ENCODE data around the gene SH3BP4. TPM values are rescaled to one million over a fixed set of nuclear protein-coding genes. Genes with fewer than 3 reads are reported as not detected.

SH3BP4 gene
- total RNA-seq, 1 donor from 2014 or later: 51.7 TPM

GRCh38 chr2:234966340-234966739 lies 14.5 kb downstream of the SH3BP4 start:
- DNase-seq (ENCODE audit: low spot score): no peak

- DNase-seq (ENCODE audit: low spot score): no peak
Observed at GRCh38 chr2:234967201-234967869, 15.5 kb downstream of the SH3BP4 start.

GRCh38 chr2:234967870-234968208 lies 16.0 kb downstream of the SH3BP4 start:
- DNase-seq (ENCODE audit: low spot score): no peak

DNA sequence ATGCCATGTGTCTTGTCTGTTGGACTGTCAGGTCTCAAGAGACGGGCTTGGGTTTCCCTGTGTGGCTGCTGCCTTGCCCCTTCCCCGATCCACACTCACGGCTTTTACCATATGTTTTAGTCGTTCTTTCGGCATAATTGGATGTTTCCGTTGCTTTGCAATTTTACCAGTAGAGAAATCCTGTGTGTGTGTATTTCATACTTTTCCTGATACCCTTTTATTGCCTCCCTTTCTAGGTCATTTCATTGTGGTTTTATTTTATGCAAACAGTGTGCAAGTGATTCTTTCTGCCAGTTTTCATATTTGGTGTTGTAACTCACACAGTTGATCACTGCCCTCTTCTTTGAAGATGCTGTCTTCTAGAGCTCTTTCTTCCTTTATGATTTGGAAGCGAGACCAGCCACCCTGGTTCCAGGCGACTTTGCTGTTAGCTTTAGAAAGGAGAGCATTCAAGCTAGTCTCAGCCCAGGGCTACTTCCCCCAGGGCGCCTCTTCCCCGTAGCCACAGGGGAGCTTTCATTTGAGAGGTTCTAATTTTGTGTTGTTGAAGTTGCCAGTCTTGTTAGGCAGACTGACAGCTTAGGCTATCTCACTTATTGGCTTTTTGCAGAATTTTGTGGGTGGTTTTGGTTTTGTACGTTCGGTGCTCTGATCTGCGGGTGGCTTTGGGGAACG lies 17.0 kb downstream of the SH3BP4 start:
- DNase-seq (ENCODE audit: low spot score): no peak

DNA sequence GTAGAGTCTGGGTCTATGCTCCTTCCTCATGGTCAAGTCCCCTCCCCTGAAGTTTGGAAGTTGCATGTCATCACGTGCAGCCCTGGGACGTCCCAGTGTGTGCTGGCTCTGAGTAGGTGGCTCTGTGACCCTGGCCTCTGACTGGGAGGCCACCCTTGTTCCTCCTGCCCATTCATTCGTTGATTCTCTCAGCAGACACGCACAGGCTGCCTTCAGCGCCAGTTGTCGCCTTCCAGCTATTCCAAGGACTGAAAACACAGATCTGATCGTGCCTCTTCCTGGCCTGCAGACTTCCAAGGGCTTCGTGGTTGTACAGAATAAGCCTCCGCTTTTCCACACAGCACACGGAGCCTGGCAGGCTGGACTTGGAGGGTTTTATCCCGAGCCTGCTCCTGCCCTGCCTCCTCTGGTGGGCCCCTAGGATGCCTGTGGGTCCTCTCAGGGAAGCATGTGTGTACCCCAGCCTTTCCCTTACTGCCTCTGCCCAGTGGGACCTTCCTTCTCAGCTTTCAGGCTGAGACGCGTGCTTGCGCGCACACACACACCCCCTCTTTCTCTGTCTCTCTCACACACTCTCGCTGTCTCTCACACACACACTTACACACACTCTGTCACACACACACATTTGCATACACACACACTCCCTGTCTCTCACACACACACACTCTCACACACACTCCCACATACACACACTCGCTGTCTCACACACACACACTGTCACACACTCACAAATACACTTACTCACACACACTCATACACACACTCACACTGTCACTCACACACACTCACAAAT lies 17.7 kb downstream of the SH3BP4 start:
- no peak for DNase-seq (ENCODE audit: low spot score)

- no peak for DNase-seq (ENCODE audit: low spot score)
Observed at GRCh38 chr2:234970099-234970440, 18.3 kb downstream of the SH3BP4 start.

DNA sequence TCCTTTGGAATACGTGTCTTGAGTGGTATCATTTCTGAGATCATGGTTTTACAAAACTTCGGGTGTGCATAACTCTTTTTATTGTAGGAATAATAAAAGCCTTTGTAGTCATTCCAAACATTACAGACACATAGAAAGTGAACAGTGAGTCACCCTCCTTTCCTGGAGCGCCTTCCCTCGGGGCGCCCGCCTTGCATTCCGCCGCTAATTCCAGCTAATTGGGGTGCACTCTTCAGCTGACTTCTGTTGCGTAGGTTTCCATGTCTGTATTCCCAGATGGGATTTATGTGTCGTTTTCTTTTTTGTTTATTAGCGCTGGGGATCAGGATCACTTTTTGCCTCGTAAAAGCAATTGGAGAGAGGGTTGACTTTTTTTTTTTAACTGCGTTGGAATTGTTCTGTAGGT lies 18.7 kb downstream of the SH3BP4 start:
- no peak for DNase-seq (ENCODE audit: low spot score)

DNA sequence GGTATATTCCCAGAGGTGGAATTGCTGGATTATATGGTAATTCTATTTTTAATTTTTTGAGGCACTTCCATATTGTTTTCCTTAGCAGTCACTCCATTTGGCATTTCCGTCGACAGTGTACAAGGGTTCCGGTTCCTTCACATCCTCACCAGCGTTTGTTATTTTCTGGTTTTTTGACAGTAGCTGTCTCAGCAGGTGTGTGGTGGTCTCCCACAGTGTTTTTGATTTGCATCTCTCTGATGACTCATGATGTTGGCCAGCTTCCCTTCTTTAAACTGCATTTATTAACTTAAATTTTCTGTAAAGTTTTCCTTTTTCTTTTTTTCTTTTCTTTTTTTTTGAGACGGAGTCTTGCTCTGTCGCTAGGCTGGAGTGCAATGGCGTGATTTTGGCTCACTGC lies 19.7 kb downstream of the SH3BP4 start:
- no peak for DNase-seq (ENCODE audit: low spot score)

DNA sequence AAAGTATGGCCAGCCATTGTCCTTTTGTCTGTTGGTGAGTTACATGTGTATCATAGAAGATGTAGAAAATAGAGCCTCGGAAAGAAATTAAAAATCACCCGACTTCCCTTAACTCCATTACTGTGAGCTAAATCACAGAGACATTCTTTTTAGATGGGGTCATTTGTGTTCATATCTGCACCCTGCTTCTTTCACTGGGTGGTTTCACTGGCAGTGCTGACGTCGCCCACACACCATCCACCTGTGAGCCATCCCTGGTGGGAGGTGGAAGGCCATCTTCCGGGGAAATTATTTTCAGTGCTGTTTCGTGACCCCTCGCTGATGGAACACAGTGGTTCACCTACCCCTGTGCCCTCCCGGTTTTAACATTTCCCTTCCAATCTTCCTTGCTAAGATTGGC lies 21.2 kb downstream of the SH3BP4 start:
- DNase-seq (ENCODE audit: low spot score): no peak

- no peak for DNase-seq (ENCODE audit: low spot score)
Observed at GRCh38 chr2:234974501-234975385, 22.9 kb downstream of the SH3BP4 start.

DNA sequence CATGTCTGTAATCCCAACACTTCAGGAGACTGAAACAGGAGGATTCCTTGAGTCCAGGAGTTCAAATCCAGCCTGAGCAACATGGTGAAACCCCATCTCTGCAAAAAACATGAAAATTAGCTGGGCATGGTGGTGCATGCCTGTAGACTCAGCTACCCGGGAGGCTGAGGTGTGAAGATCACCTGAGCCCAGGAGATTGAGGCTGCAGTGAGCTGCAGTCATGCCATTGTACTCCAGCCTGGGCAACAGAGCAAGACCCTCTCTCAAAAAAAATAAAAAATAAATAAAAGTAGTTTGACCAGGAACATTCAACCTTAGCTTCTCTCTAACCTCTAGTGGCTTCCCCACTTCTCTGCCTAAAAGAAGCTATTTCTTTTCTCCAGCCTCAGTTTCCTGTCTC lies 23.8 kb downstream of the SH3BP4 start:
- no peak for DNase-seq (ENCODE audit: low spot score)

GRCh38 chr2:234976479-234977227 lies 24.8 kb downstream of the SH3BP4 start:
- DNase-seq (ENCODE audit: low spot score): no peak

DNA sequence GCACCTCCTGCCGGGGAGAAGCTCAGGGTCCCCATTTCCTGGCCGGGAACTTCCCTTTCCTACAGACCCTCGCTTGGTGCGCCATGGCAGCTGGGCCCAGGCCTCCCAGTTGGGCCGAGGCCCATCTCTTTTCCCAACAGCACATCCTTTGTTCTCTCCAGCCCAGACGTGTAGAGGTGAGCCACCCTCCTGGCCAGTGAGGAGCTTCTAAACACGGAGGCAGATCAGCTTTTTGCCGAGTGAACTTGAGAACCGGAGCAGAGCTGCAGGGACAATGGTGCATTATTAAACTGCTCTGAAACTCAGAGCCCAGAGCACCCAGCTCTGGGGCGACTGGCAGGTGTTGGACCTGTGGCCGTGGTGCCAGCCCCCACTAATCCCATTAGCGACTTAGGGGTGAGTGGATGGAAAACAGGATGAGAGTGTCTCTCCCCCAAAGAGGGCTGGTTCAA lies 25.4 kb downstream of the SH3BP4 start:
- no peak for DNase-seq (ENCODE audit: low spot score)

DNA sequence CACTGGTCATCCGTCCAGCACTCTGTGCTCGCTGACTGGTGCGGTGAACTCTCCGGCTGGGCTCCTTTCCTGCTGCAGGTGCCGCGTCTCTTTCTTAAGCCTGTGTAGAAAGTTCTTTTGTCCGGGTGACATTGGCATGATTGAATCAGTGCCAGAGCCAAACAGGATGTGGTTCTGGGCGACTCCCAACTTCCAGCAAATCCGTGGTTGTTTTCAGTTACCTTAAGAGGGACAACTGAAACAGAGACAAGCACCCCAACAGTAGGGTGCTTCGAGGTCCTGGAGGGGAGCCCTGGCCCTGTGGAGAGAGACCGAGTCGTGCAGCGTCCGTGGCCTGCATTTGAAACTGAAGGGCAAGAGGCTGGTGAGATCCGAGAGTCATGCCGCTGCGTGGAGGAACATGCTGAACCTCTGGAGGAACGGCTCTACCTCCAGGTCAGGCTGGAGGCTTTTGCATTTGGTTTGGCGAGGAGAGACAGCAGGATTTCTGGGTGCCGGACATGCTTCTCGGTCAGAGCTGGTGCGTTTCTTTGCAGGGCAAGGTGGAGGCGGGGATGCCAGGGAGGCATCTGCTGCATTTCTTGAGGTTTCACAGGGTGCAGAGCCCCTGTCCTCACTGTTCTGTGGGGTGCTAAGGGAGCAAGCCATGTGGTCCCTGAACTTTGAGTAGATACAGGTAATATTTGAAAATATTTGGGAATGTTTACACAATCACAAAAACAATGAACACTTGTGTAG lies 26.8 kb downstream of the SH3BP4 start:
- DNase-seq (ENCODE audit: low spot score): no peak

GRCh38 chr2:234979204-234980167 lies 27.7 kb downstream of the SH3BP4 start:
- DNase-seq (ENCODE audit: low spot score): no peak

DNA sequence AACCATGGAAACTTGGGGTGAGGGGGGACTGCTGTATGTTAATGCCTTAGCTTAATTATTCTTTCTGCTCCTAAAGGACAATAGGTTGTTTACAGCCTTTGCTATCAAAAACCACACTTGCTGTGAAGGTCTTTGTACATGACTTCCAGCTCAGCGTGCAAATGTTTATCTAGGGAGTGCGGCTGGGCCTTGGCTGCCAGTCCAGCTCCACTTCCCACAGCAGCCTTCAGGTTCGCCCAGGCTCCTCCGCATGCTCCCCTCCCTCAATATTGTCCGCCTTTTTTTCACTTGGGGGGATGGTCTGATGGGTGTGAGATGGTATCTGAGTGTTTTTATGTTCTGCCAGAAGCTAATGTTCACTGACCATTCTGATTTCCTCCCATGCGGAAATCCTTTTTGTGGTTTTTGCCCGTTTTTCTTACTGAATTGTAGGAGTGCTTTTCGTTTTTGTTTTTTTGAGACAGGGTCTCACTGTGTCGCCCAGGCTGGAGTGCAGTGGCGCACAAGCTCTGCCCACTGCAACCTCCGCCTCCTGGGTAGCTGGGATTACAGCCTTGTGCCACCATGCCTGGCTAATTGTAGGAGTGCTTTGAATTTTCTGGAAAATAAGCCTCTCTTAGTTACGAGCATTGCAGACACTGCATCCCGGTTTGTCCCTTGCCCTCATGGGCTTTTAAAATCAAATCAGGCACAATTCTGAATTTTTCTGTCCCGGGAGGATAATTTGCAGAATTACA lies 28.8 kb downstream of the SH3BP4 start:
- DNase-seq (ENCODE audit: low spot score): no peak

DNA sequence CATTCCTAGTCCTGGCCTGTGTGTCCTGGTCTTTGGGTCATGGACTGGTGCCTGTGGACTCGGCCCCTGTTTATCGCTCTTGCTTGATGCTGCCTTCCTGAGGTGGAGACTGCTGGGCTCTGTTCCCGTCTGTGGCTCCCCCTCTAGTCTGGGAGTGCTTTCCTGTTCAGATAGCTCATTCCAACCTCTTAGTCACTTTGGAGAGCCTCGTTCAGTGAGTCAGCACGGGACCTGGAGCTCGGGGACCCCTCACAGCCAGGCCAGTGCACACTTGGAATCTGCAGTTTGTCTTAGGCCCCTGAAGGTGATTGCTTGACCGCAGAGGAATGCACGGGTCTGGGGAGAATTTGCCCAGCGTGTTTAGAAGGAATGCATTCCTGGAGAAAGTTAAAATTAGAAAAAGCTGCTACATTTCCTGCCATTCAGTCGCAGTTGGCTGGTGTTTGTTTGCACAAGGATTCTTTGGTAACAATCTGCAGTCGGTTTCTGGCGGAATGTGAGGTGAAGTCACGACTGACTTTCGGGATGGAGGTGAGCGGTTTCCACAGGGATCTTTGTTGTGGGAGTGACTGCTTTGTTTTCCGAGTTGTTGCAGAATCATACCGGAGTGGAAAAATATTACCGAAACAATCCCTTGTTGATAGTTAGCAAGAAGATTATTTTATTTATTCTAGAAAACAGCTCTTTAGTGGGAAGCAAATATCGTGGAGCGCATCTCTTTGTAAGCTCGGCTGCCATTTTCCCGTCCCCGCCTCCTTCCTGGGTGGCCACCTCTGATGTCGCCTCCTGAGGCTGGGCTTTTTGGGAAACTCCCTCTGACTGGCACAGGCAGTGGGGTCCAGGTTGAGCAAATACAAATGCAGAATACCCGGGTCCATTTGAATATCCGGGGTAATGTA lies 29.6 kb downstream of the SH3BP4 start:
- peak; percentile 54 for DNase-seq (ENCODE audit: low spot score)
